Fibroblast of mammary gland (primary cell): ENCODE measurements around the gene WNT2B.

ENCODE experiments used
- DNase-seq: peaks from one replicate; pipeline ENCODE4 v3.0.0-alpha.2; 2010; ENCODE audit warnings: low read depth
- H3K4me3 ChIP-seq: 2 replicates; pipeline ENCODE4 v1.5.1; 2011; ENCODE audit warnings: low read depth, mild to moderate bottlenecking, low read length, moderate library complexity; ENCODE audit not compliant: control insufficient read depth
- TF ChIP-seq, protein P1 (sequence below): conservative IDR thresholded peaks from 2 replicates; pipeline ENCODE4 v1.5.1; 2011; ENCODE audit warnings: low read depth, low read length, inconsistent platforms; ENCODE audit not compliant: control insufficient read depth, insufficient read depth

WNT2B gene

DNA sequence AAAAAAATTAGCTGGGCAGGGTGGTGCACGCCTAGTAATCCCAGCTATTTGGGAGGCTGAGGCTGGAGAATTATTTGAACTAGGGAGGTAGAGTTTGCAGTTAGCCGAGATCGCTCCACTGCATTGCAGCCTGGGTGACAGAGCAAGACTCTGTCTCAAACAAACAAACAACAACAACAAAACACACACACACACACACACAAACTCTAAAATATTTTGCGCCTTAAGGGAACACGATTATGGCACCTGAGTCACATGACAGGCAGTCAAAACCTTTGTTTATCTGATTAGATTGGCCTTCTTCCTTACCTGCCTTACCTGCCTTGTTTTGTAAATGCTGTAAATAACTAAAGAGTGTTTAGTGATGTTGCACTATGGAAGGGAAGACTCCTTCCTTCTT lies 20.6 kb upstream of the WNT2B start:
- no peak for DNase-seq
- H3K4me3 ChIP-seq = no peak overlapping the region
- TF ChIP-seq, protein P1, sequence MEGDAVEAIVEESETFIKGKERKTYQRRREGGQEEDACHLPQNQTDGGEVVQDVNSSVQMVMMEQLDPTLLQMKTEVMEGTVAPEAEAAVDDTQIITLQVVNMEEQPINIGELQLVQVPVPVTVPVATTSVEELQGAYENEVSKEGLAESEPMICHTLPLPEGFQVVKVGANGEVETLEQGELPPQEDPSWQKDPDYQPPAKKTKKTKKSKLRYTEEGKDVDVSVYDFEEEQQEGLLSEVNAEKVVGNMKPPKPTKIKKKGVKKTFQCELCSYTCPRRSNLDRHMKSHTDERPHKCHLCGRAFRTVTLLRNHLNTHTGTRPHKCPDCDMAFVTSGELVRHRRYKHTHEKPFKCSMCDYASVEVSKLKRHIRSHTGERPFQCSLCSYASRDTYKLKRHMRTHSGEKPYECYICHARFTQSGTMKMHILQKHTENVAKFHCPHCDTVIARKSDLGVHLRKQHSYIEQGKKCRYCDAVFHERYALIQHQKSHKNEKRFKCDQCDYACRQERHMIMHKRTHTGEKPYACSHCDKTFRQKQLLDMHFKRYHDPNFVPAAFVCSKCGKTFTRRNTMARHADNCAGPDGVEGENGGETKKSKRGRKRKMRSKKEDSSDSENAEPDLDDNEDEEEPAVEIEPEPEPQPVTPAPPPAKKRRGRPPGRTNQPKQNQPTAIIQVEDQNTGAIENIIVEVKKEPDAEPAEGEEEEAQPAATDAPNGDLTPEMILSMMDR = no peak

- no peak for DNase-seq
- TF ChIP-seq, protein P1 = no peak
- no peak overlapping the region for H3K4me3 ChIP-seq
Measured at GRCh38 chr1:112492076-112492475, 16.7 kb upstream of the WNT2B start.

GRCh38 chr1:112493351-112493750 lies 15.4 kb upstream of the WNT2B start:
- TF ChIP-seq, protein P1 = no peak
- H3K4me3 ChIP-seq = no peak overlapping the region
- DNase-seq = no peak

GRCh38 chr1:112496290-112496689 lies 12.5 kb upstream of the WNT2B start:
- no peak for DNase-seq
- H3K4me3 ChIP-seq = no peak overlapping the region
- TF ChIP-seq, protein P1 = no peak

DNA sequence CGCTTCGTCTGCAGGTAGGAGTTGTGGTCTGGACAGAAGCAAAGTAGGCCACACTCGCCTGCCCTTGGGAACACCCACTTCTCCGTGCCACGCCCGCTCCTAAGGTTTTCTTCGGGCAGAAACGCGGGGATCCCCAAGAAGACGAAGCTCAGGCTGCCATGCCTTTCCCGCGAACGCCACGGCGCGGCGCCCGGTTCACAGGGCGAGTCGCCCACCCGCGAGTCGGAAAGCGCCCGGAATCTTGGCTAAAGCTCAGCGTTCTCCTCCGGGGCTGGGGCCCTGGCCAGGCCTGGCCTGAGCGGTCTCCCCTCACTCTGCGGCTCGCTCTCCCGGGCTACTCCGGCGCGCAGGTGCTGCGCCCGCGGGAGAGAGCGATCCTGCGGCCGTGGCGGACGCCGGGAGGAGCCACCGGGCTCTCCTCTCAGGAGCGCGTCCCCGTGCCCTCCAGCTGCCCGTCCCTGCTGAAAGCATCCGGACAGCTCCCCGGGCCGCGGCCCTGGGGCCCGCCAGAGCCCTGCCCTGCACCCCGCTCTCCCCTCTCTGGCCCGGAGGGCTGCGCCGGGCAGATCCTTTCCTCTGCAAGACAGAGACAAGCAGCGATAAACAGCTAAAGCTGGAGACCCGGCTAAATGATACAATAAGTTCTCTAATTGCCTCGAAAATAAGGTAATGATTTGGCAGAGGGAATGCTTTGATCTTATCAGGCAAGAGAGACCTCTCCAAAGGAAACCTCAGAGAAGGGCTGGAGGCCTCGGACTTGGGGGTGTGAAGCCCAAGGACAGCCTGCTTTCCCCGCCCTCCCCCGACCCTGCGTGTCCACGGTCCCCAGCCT lies 6.7 kb upstream of the WNT2B start:
- peak overlapping the region; percentile 49 for H3K4me3 ChIP-seq
- peak; percentile 67 for DNase-seq
- TF ChIP-seq, protein P1 = peak; percentile 73

DNA sequence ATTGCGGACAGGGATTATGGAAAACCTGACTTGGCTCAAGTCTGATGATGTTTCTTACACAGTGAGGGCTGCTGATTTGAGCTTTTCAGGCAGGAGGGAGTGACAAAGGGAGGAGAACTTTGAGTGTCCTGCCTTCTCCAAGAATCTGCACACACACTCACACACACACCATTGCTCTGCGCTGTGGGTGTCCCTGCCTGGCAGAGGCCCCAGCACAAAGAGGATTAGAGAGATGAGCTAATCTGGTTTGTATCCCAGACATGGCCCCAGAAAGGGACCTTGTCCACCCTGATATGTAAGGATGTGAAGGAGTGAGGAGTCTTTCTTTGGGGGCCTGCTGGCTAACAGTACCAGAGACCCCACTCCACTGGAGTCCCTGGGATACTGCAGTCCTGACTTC lies 5.9 kb upstream of the WNT2B start:
- peak; percentile 56 for DNase-seq
- TF ChIP-seq, protein P1 = no peak
- no peak overlapping the region for H3K4me3 ChIP-seq
